Colonic mucosa (tissue), 4 donors: ENCODE measurements around the gene ITGA11. TPM values are rescaled to one million over a fixed set of nuclear protein-coding genes. Genes with fewer than 3 reads are reported as not detected.

Experiments
- DNase-seq: peaks from one replicate; pipeline ENCODE4 v3.0.0-alpha.2; 2020
- H3K27ac ChIP-seq: fragments of 200-600 bp; one replicate; pipeline ENCODE4 v1.8.0; 2021
- H3K27me3 ChIP-seq: fragments of 200-600 bp; one replicate; pipeline ENCODE4 v1.8.0; 2021
- H3K36me3 ChIP-seq: fragments of 200-600 bp; one replicate; pipeline ENCODE4 v1.8.0; 2021
- H3K4me1 ChIP-seq: fragments of 200-600 bp; one replicate; pipeline ENCODE4 v1.8.0; 2021; ENCODE audit warnings: mild to moderate bottlenecking
- H3K4me3 ChIP-seq: fragments of 200-600 bp; one replicate; pipeline ENCODE4 v1.8.0; 2021
- H3K9ac ChIP-seq, 2 donors: one replicate each; pipeline ENCODE4 v1.7.0; 2013; ENCODE audit warnings: control low read depth in 2 of 2, low read depth in 2 of 2, low read length in 2 of 2
- H3K9me3 ChIP-seq: fragments of 200-600 bp; one replicate; pipeline ENCODE4 v1.8.0; 2021
- intact Hi-C: fragments of 100-400 bp; cut with DNase I; formaldehyde crosslinking; loops from one replicate; pipeline ENCODE4 v1.14.1; 2022
- total RNA-seq, 2 donors: library from RNA; stranded (reverse); fragmentation: NEBNext Ultra II Directional in 1 of 2; extraction: Animal tissue kit (Norgen Biotek cat#: 25700) in 1 of 2; gene quantifications; one replicate each; pipeline ENCODE4 v1.2.1, GENCODE V29; 2021
- TF ChIP-seq, protein P1 (sequence below): fragments of 200-600 bp; IDR thresholded peaks from one replicate; pipeline ENCODE4 v1.8.0; 2022; ENCODE audit warnings: antibody characterized with exemption, mild to moderate bottlenecking
- donor health status: healthy.
- donor health status: DM: no; HTN: no; CAD: no.
- donor health status: DM: no; HTN: no; CAD: no.

Gene ITGA11
- total RNA-seq, 2 donors from 2014 or later = 2.4 to 4.1 TPM

DNA sequence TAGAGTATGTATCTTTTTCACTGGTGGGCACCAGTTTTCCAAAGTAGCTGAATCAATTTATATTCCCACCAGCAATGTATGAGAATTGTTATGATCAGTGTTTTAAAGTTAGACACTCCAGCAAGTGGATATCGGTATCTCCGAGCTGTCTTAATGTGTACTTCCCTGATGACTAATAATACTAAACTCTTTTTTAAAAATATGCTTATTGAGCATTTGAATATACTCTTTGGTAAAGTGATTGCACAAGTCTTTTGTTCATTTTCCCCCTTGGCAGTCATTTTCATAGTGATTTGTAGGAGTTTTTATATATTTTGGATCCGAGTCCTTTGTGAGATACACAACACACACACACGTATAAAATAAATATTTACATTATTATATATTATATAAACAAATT lies 166.9 kb downstream of the ITGA11 start:
- TF ChIP-seq, protein P1, sequence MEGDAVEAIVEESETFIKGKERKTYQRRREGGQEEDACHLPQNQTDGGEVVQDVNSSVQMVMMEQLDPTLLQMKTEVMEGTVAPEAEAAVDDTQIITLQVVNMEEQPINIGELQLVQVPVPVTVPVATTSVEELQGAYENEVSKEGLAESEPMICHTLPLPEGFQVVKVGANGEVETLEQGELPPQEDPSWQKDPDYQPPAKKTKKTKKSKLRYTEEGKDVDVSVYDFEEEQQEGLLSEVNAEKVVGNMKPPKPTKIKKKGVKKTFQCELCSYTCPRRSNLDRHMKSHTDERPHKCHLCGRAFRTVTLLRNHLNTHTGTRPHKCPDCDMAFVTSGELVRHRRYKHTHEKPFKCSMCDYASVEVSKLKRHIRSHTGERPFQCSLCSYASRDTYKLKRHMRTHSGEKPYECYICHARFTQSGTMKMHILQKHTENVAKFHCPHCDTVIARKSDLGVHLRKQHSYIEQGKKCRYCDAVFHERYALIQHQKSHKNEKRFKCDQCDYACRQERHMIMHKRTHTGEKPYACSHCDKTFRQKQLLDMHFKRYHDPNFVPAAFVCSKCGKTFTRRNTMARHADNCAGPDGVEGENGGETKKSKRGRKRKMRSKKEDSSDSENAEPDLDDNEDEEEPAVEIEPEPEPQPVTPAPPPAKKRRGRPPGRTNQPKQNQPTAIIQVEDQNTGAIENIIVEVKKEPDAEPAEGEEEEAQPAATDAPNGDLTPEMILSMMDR = no peak
- peaks cover 6% of the 10 kb centered on the region for H3K27me3 ChIP-seq
- no peak overlapping the region for H3K9ac ChIP-seq
- no peak for DNase-seq
- no peaks in the 10 kb centered on the region for H3K36me3 ChIP-seq
- no peak overlapping the region for H3K27ac ChIP-seq
- no peak overlapping the region for H3K4me3 ChIP-seq
- no peaks in the 10 kb centered on the region for H3K4me1 ChIP-seq
- intact Hi-C loops = no loop called here
- H3K9me3 ChIP-seq = no peaks in the 10 kb centered on the region

DNA sequence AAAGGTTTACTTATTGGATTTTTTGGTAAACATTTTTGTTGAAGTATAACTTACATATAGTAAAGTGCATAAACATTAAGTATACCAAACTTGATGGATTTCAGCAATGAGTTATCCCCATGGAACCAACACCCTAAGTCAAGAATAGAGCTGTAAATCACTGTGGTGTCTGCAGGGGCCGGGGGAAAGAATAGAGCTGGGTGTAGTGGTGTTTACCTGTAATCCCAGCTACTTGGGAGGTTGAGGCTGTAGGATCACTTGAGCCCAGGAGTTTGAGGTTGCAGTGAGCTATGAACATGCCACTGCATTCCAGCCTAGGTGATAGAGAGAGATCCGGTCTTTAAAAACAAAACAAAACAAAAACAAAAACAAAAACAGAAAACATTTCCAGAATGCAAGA lies 167.7 kb downstream of the ITGA11 start:
- DNase-seq = no peak
- intact Hi-C loops = no loop called here
- Histone ChIP-seq H3K27me3 (peaks cover 6% of the 10 kb centered on the region), H3K9ac (no peak overlapping the region), H3K9me3 (no peaks in the 10 kb centered on the region), H3K4me1 (no peaks in the 10 kb centered on the region), H3K27ac (no peak overlapping the region), H3K36me3 (no peaks in the 10 kb centered on the region), H3K4me3 (no peak overlapping the region)
- TF ChIP-seq, protein P1 = no peak

DNA sequence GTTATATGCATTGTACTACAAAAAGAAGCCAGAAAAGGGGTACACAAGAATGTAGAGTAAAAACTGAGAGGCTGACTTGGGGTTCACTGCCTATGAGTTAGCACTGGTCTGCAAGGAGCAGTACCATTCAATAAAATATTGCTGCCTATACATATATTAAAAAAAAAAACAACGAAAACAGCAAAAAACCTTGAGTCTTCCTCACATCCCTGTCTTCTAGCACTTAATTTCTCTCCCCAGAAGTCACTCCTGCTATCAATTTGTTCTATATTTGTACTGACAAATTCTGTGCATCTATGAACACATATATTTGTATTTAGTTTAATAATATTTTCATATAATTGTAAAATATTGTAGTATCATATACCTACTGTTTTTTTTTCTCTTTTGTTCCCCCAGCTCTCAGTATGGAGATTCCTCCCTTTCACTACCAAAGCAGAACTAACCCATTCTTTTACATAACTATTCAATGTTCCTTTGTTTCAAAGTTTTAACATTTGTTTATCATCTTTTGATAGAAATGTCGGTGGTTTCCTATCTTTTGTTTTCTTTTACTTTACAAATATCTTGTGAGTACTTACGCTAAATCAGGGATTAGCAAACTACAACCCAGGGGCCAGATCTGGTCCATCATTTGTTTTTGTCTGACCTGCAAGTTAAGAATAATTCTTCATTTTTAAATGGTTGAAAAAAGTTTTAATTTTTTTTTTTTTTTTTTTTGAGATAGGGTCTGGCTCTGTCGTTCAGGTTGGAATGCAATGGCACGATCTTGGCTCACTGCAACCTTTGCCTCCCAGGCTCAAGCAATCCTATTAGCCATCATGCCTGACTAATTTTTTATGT lies 169.2 kb downstream of the ITGA11 start:
- intact Hi-C loops = no loop called here
- no peak overlapping the region for H3K27ac ChIP-seq
- no peaks in the 10 kb centered on the region for H3K36me3 ChIP-seq
- no peak for DNase-seq
- no peaks in the 10 kb centered on the region for H3K4me1 ChIP-seq
- H3K9me3 ChIP-seq = no peaks in the 10 kb centered on the region
- peaks cover under 1% of the 10 kb centered on the region for H3K27me3 ChIP-seq
- TF ChIP-seq, protein P1 = no peak
- no peak overlapping the region for H3K4me3 ChIP-seq
- H3K9ac ChIP-seq = no peak overlapping the region

DNA sequence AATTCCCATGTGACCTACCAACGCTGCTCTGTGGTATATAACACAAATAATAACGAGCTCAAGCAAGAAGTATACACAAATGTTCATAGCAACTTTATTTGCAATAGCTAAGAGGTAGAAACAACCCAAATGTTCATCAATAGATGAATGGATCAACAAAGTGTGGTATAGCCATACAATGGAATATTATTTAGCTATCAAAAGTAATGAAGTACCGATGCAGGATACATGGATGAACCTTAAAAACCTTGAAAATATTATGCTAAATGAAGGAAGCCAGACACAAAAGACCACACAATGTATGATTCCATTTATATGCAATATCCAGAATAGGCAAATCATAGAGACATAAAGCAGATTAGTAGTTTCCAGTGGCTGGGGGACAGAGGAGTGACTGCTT lies 170.0 kb downstream of the ITGA11 start:
- no peaks in the 10 kb centered on the region for H3K4me1 ChIP-seq
- no peak overlapping the region for H3K9ac ChIP-seq
- TF ChIP-seq, protein P1 = no peak
- no peak for DNase-seq
- H3K27ac ChIP-seq = no peak overlapping the region
- H3K36me3 ChIP-seq = no peaks in the 10 kb centered on the region
- no peaks in the 10 kb centered on the region for H3K9me3 ChIP-seq
- no peak overlapping the region for H3K4me3 ChIP-seq
- intact Hi-C loops = no loop called here
- H3K27me3 ChIP-seq = no peaks in the 10 kb centered on the region

DNA sequence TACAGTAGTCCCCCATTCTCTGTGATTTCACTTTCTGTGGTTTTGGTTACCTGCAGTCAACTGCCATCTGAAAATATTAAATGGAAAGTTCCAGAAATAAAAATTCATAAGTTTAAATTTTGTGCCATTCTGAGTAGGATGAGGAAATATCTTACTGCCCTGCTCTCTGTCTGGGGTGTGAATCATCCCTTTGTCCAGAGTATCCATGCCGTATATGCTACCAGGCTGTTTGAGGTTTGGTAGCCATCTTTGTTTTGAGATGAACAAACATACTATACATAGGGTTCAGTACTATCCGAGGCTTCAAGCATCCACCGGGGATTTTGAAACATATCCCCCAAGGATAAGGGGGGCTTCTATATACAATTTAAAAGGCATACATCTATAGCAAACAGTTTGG lies 170.7 kb downstream of the ITGA11 start:
- no peak for DNase-seq
- Histone ChIP-seq H3K27ac (no peak overlapping the region), H3K4me3 (no peak overlapping the region), H3K36me3 (no peaks in the 10 kb centered on the region), H3K9ac (no peak overlapping the region), H3K27me3 (no peaks in the 10 kb centered on the region), H3K9me3 (no peaks in the 10 kb centered on the region), H3K4me1 (no peaks in the 10 kb centered on the region)
- TF ChIP-seq, protein P1 = no peak
- intact Hi-C loops = no loop called here
